A549 (cell line): Measurements from ENCODE around the gene TMEM125.

Experiments
- CEBPB ChIP-seq, 2 experiments: fragments of >200 bp in 1 of 2; sonication (Bioruptor Twin) in 1 of 2; formaldehyde crosslinking in 1 of 2; IDR thresholded peaks; 2 replicates each; pipeline ENCODE4 v1.6.1; 2012 to 2016
- CHD4 ChIP-seq: fragments of 200-600 bp; sonication (generic); IDR thresholded peaks from 2 replicates; pipeline ENCODE4 v1.6.1; 2016; ENCODE audit warnings: antibody characterized with exemption, mild to moderate bottlenecking, borderline replicate concordance
- CTCF ChIP-seq: fragments of >200 bp; sonication (Bioruptor Twin); formaldehyde crosslinking; IDR thresholded peaks from 3 replicates; pipeline ENCODE4 v1.5.1; 2016
- EHF ChIP-seq: fragments of 250-450 bp; sonication (Bioruptor Pico); IDR thresholded peaks from 2 replicates; pipeline ENCODE4 v1.5.0; 2020; ENCODE audit warnings: mild to moderate bottlenecking
- HDAC2 ChIP-seq: fragments of 200-600 bp; sonication (generic); IDR thresholded peaks from 2 replicates; pipeline ENCODE4 v1.6.1; 2016
- MAX ChIP-seq: IDR thresholded peaks from 2 replicates; pipeline ENCODE4 v1.6.1; 2012
- MYC ChIP-seq: IDR thresholded peaks from 2 replicates; pipeline ENCODE4 v1.6.1; 2012; ENCODE audit warnings: mild to moderate bottlenecking, inconsistent platforms, low read length, improper control_type of control experiment, borderline replicate concordance
- POLR2A ChIP-seq: IDR thresholded peaks from 2 replicates; pipeline ENCODE4 v1.6.1; 2012; ENCODE audit warnings: mild to moderate bottlenecking, low read length
- REST ChIP-seq: fragments of 200-600 bp; sonication (generic); IDR thresholded peaks from 2 replicates; pipeline ENCODE4 v1.6.1; 2016; ENCODE audit warnings: antibody characterized with exemption, mild to moderate bottlenecking, moderate library complexity
- RNF2 ChIP-seq: fragments of 200-600 bp; sonication (generic); IDR thresholded peaks from 2 replicates; pipeline ENCODE4 v1.6.1; 2016; ENCODE audit warnings: low read depth, mild to moderate bottlenecking, antibody characterized with exemption, moderate library complexity, borderline replicate concordance
- SREBF2 ChIP-seq: fragments of 450-650 bp; IDR thresholded peaks from 2 replicates; pipeline ENCODE4 v1.6.1; 2014; ENCODE audit warnings: mild to moderate bottlenecking, moderate library complexity

GRCh38 chr1:43303471-43304313, 33.9 kb downstream of the TMEM125 start:
- TF ChIP-seq REST (no peak), CEBPB (IDR thresholded peaks at IDR 0.05) (no peak), CTCF (no peak), POLR2A (no peak), CHD4 (no peak), MYC (no peak), HDAC2 (no peak), MAX (no peak), RNF2 (no peak), EHF (no peak), SREBF2 (no peak)
